ENCODE data around the gene FZR1. TPM values are rescaled to one million over a fixed set of nuclear protein-coding genes. Genes with fewer than 3 reads are reported as not detected.

The FZR1 gene
- total and polyA plus RNA-seq, 2 of the 4 experiments (the other 2 are of a cell fraction) = 21.5 to 47.8 TPM

DNA sequence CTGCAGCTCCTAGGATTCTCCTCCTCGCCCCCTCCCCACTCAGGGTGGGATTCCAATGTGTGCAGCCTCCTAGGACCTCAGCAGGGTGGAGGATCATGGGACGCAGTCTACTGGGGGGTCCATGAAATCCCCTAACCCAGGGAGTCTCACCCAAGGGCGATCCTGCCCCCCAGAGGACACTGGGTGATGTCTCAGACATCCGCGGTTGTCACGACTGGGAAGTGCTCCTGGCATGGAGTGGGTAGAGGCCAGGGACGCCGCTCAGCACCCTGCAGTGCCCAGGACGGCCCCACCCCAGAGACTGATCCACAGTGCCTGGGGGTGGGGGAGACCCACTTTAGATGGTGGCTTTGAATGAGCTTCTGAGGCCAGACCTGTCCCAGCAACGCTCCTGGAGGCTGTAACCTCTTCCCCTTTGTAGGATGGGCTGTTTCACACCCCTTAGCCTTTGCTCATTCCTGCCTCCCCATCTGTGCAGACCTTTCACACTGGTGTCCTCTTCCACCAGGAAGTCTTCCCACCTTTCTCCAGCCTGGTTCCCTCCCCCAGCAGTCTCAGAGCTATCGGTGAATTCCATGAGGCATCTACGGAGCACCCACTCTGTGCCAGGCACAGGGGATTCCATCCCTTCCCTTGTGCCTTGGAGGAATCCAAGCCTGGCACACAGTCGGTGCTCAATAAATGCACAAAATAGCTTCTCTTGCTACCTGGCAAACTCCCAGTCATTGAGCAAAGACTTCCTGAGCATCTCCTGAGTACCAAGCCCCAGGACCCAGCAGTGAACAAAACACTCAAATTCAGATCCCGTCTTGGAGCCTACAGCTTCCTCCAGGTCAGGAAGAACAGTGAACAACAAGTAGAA lies 36.2 kb upstream of the FZR1 start:
- BruUV-seq (replicated peaks) = no TSS peak
- WGBS, 2 experiments (ENCODE audit: extremely low coverage in 2 of 2, insufficient read length in 1 of 2) = 74% methylated on average over 10 of the region's 14 CpGs; no CpG with 5 or more reads in 1 of the 2 experiments
- CTCF ChIA-PET = no interaction called here
- TF ChIP-seq MXI1 (IDR thresholded peaks at IDR 0.05; ENCODE audit: borderline replicate concordance, low read depth, low read length) = no peak
- no peak for TF ChIP-seq MAFK (IDR thresholded peaks at IDR 0.05; ENCODE audit: low read depth, low read length)
- TF ChIP-seq POLR2A (IDR thresholded peaks at IDR 0.05; ENCODE audit: low read depth, low read length) = no peak
- TF ChIP-seq, protein P1, sequence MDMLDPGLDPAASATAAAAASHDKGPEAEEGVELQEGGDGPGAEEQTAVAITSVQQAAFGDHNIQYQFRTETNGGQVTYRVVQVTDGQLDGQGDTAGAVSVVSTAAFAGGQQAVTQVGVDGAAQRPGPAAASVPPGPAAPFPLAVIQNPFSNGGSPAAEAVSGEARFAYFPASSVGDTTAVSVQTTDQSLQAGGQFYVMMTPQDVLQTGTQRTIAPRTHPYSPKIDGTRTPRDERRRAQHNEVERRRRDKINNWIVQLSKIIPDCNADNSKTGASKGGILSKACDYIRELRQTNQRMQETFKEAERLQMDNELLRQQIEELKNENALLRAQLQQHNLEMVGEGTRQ (IDR thresholded peaks at IDR 0.05; ENCODE audit: low read depth, low read length) = no peak
- TF ChIP-seq CEBPB (IDR thresholded peaks at IDR 0.05; ENCODE audit: low read depth, low read length) = no peak
- TF ChIP-seq, protein P2, sequence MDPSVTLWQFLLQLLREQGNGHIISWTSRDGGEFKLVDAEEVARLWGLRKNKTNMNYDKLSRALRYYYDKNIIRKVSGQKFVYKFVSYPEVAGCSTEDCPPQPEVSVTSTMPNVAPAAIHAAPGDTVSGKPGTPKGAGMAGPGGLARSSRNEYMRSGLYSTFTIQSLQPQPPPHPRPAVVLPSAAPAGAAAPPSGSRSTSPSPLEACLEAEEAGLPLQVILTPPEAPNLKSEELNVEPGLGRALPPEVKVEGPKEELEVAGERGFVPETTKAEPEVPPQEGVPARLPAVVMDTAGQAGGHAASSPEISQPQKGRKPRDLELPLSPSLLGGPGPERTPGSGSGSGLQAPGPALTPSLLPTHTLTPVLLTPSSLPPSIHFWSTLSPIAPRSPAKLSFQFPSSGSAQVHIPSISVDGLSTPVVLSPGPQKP (IDR thresholded peaks at IDR 0.05; ENCODE audit: borderline replicate concordance, low read depth, low read length) = no peak
- TF ChIP-seq, protein P3, sequence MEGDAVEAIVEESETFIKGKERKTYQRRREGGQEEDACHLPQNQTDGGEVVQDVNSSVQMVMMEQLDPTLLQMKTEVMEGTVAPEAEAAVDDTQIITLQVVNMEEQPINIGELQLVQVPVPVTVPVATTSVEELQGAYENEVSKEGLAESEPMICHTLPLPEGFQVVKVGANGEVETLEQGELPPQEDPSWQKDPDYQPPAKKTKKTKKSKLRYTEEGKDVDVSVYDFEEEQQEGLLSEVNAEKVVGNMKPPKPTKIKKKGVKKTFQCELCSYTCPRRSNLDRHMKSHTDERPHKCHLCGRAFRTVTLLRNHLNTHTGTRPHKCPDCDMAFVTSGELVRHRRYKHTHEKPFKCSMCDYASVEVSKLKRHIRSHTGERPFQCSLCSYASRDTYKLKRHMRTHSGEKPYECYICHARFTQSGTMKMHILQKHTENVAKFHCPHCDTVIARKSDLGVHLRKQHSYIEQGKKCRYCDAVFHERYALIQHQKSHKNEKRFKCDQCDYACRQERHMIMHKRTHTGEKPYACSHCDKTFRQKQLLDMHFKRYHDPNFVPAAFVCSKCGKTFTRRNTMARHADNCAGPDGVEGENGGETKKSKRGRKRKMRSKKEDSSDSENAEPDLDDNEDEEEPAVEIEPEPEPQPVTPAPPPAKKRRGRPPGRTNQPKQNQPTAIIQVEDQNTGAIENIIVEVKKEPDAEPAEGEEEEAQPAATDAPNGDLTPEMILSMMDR (conservative IDR thresholded peaks at IDR 0.05; ENCODE audit: low read depth, low read length) = no peak
- no peak for TF ChIP-seq FOS (IDR thresholded peaks at IDR 0.05; ENCODE audit: low read depth, low read length)
- no peak for TF ChIP-seq NFE2L2 (IDR thresholded peaks at IDR 0.05; ENCODE audit: low read depth, low read length)
- no peak for TF ChIP-seq SMC3 (IDR thresholded peaks at IDR 0.05; ENCODE audit: low read depth, low read length)
- TF ChIP-seq RCOR1 (IDR thresholded peaks at IDR 0.05; ENCODE audit: insufficient replicate concordance, low read length) = no peak
- TF ChIP-seq MAZ (IDR thresholded peaks at IDR 0.05; ENCODE audit: borderline replicate concordance, low read depth, low read length) = no peak
- no peak for TF ChIP-seq BHLHE40 (IDR thresholded peaks at IDR 0.05; ENCODE audit: low read depth, low read length)
- TF ChIP-seq CHD1 (IDR thresholded peaks at IDR 0.05; ENCODE audit: low read depth, low read length) = no peak
- TF ChIP-seq RAD21 (IDR thresholded peaks at IDR 0.05; ENCODE audit: low read length) = no peak

More for the DNA sequence above, 36.2 kb upstream of the FZR1 start:
- no peak overlapping the region for H3K27ac ChIP-seq (ENCODE audit: insufficient read depth, low read length)
- H4K8ac ChIP-seq (ENCODE audit: low read depth in 2 of 2, low read length in 2 of 2) = no peak overlapping the region
- peaks cover 17% of the 10 kb centered on the region for H4K20me1 ChIP-seq (ENCODE audit: insufficient read depth, low read length)
- ATAC-seq (ENCODE audit: low read depth) (no peak; the same call in 1 of the 2 replicates), DNase-seq (no peak)
- H3K4me1 ChIP-seq (ENCODE audit: control insufficient read depth, insufficient read depth, low read length) = no peaks in the 10 kb centered on the region
- H2AK9ac ChIP-seq (replicated peaks; ENCODE audit: low read depth, low read length, poor library complexity) = no peak overlapping the region
- no peak overlapping the region for H3K18ac ChIP-seq (ENCODE audit: low read depth, low read length)
- H3K9me1 ChIP-seq (ENCODE audit: insufficient read depth, low read length) = no peaks in the 10 kb centered on the region
- no peak overlapping the region for H2AFZ ChIP-seq (replicated peaks; ENCODE audit: low read length, poor library complexity)
- H3K9ac ChIP-seq (ENCODE audit: low read depth, low read length) = no peak overlapping the region
- no peak overlapping the region for H4K91ac ChIP-seq (ENCODE audit: insufficient read depth, low read depth, low read length)
- in situ Hi-C loops (cut with MboI; ENCODE audit: low sequenced_read_pairs) (loop anchor here (5.0 kb wide), 1 partner anchor 143 kb away; no protein-coding TSS in a partner anchor), intact Hi-C loops (cut with micrococcal nuclease) (loop anchor here (5.0 kb wide), 1 partner anchor 163 kb away; no protein-coding TSS in a partner anchor), dilution Hi-C loops (cut with HindIII; ENCODE audit: low sequenced_read_pairs, unreplicated experiment) (no loop called here)
- H4K5ac ChIP-seq (ENCODE audit: low read depth, low read length) = no peak overlapping the region
- H3K14ac ChIP-seq (replicated peaks; ENCODE audit: low read depth, low read length) = no peak overlapping the region
- H2BK20ac ChIP-seq (ENCODE audit: low read depth, low read length) = no peak overlapping the region
- H2BK5ac ChIP-seq (ENCODE audit: low read depth, low read length, poor library complexity, severe bottlenecking) = no peak overlapping the region
- no peak overlapping the region for H2AK5ac ChIP-seq (ENCODE audit: low read depth, low read length)
- H3K4ac ChIP-seq (ENCODE audit: low read depth, low read length) = no peak overlapping the region
- no peaks in the 10 kb centered on the region for H3K9me3 ChIP-seq (ENCODE audit: control insufficient read depth, insufficient read depth, low read length)
- H3K79me1 ChIP-seq (ENCODE audit: low read depth in 1 of 2, low read length in 2 of 2) = peaks cover 0 to 23% of the 10 kb centered on the region in 2 experiments; a peak in 3 of 4 replicates
- H2BK15ac ChIP-seq (ENCODE audit: low read depth, low read length) = no peak overlapping the region
- POLR2A ChIA-PET (ENCODE audit: unreplicated experiment) = no interaction called here
- peaks cover 4% of the 10 kb centered on the region; the same call in 1 of the 2 replicates for H3K27me3 ChIP-seq (ENCODE audit: control insufficient read depth, insufficient read depth, low read length)
- no peak overlapping the region for H3K56ac ChIP-seq (ENCODE audit: extremely low read depth, insufficient read depth, low read length)
- H3K4me2 ChIP-seq (ENCODE audit: low read depth, low read length) = no peak overlapping the region
- peaks cover 8% of the 10 kb centered on the region for H3K36me3 ChIP-seq (ENCODE audit: control insufficient read depth, insufficient read depth, low read length)
- H3K4me3 ChIP-seq (ENCODE audit: insufficient read depth, low read depth, low read length) = no peak overlapping the region
- H2BK120ac ChIP-seq (ENCODE audit: low read depth, low read length) = no peak overlapping the region
- H3K23ac ChIP-seq (ENCODE audit: low read depth, low read length) = no peak overlapping the region

Measured in IMR-90 (cell line).